Kidney (tissue), 14 donors: Measurements from ENCODE around the gene DLGAP1. TPM values are rescaled to one million over a fixed set of nuclear protein-coding genes. Genes with fewer than 3 reads are reported as not detected.

ENCODE experiments used
- DNase-seq, 5 donors: peaks; one replicate each; pipeline ENCODE4 v3.0.0-alpha.2; 2013 to 2020
- FAIRE-seq: peaks from 2 replicates; lab custom pipeline; 2012; peaks lifted over from hg19 to GRCh38; lab: Jason Lieb, UNC
- H3K27ac ChIP-seq, 2 donors: one replicate each; pipeline ENCODE4 v1.7.0; 2013; ENCODE audit warnings: low read depth in 2 of 2, low read length in 2 of 2, inconsistent platforms in 1 of 2
- H3K27me3 ChIP-seq: one replicate; pipeline ENCODE4 v1.7.1; 2013; ENCODE audit warnings: low read length, inconsistent platforms; ENCODE audit not compliant: control insufficient read depth, insufficient read depth
- H3K36me3 ChIP-seq, 3 donors: one replicate each; pipeline versions ENCODE4 v1.7.0 to v1.7.1; 2013; ENCODE audit warnings: low read length in 3 of 3, control low read depth in 1 of 3, inconsistent platforms in 1 of 3; ENCODE audit not compliant: insufficient read depth in 3 of 3, control insufficient read depth in 2 of 3
- H3K4me1 ChIP-seq, 3 donors: one replicate each; pipeline versions ENCODE4 v1.7.0 to v1.7.1; 2013; ENCODE audit warnings: low read length in 3 of 3, inconsistent platforms in 1 of 3, low read depth in 1 of 3; ENCODE audit not compliant: control insufficient read depth in 2 of 3, insufficient read depth in 2 of 3
- H3K4me3 ChIP-seq, 3 donors: one replicate each; pipeline versions ENCODE4 v1.7.0 to v1.8.1; 2013; ENCODE audit warnings: low read length in 3 of 3, control low read depth in 1 of 3, inconsistent platforms in 1 of 3
- H3K9ac ChIP-seq, 3 donors: one replicate each; pipeline versions ENCODE4 v1.7.0 to v1.7.1; 2013; ENCODE audit warnings: low read length in 3 of 3, control low read depth in 1 of 3, inconsistent platforms in 1 of 3
- H3K9me3 ChIP-seq, 3 donors: one replicate each; pipeline versions ENCODE4 v1.7.0 to v1.7.1; 2013; ENCODE audit warnings: low read length in 3 of 3, control low read depth in 1 of 3, inconsistent platforms in 1 of 3; ENCODE audit not compliant: control insufficient read depth in 2 of 3, insufficient read depth in 1 of 3
- intact Hi-C: fragments of 100-400 bp; cut with DNase I; formaldehyde crosslinking; loops from one replicate; pipeline ENCODE4 v1.11.1; 2022
- polyA plus RNA-seq: library from polyadenylated mRNA; stranded (reverse); fragments of 350-450 nt; fragmentation: Illumina TruSeq; extraction: RNeasy Lipid Tissue Mini Kit (QIAGEN cat#74804); gene quantifications from one replicate; pipeline ENCODE4 v1.2.3, GENCODE V29; 2014; ENCODE audit warnings: low read depth, low replicate concordance; ENCODE audit not compliant: insufficient read depth
- total RNA-seq: library from RNA; stranded (reverse); fragmentation: NEBNext Ultra II Directional; extraction: Animal tissue kit (Norgen Biotek cat#: 25700); gene quantifications from one replicate; pipeline ENCODE4 v1.2.1, GENCODE V29; 2021
- TF ChIP-seq, protein P1 (sequence below): IDR thresholded peaks from 3 replicates; pipeline ENCODE4 v1.5.1; 2012; ENCODE audit warnings: mild to moderate bottlenecking, moderate library complexity, borderline replicate concordance; ENCODE audit not compliant: insufficient read depth; ENCODE audit errors: extremely low read depth
- donor health status: control.
- donor health status: control.
- donor health status: control.
- donor health status: control.
- donor health status: control.
- donor health status: DM: yes; HTN: yes; CAD: no.
- donor health status: Normal renal cell carcinoma (clear cell type).

Gene DLGAP1
- total and polyA plus RNA-seq, 2 donors from 2014 or later: 1.2 to 32.8 TPM

DNA sequence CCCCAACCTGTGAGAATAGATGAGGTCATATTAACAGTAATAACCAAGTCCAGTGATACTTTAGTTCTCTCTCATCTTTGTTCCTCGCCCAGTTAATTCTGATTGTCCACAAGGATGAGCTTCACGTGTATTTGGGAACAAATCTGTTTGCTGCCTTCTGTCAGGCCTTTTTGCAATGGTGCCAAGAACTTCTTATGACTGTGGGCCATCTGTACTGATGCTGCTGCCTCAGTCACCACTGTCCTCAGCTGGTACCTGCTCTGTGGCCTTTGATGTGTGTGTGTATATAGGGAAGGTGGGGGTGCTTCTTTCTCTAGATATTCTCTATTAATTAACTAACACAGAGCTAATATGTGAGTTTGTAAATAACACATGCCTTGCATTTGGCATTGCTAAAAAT lies 612.3 kb downstream of the DLGAP1 start:
- TF ChIP-seq, protein P1, sequence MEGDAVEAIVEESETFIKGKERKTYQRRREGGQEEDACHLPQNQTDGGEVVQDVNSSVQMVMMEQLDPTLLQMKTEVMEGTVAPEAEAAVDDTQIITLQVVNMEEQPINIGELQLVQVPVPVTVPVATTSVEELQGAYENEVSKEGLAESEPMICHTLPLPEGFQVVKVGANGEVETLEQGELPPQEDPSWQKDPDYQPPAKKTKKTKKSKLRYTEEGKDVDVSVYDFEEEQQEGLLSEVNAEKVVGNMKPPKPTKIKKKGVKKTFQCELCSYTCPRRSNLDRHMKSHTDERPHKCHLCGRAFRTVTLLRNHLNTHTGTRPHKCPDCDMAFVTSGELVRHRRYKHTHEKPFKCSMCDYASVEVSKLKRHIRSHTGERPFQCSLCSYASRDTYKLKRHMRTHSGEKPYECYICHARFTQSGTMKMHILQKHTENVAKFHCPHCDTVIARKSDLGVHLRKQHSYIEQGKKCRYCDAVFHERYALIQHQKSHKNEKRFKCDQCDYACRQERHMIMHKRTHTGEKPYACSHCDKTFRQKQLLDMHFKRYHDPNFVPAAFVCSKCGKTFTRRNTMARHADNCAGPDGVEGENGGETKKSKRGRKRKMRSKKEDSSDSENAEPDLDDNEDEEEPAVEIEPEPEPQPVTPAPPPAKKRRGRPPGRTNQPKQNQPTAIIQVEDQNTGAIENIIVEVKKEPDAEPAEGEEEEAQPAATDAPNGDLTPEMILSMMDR: no peak
- H3K4me1 ChIP-seq: no peaks in the 10 kb centered on the region
- intact Hi-C loops: no loop called here
- no peaks in the 10 kb centered on the region for H3K27me3 ChIP-seq
- no peak for FAIRE-seq
- no peaks in the 10 kb centered on the region for H3K36me3 ChIP-seq
- no peak for DNase-seq
- H3K4me3 ChIP-seq: no peak overlapping the region
- no peak overlapping the region for H3K27ac ChIP-seq
- H3K9me3 ChIP-seq: no peaks in the 10 kb centered on the region
- no peak overlapping the region for H3K9ac ChIP-seq

DNA sequence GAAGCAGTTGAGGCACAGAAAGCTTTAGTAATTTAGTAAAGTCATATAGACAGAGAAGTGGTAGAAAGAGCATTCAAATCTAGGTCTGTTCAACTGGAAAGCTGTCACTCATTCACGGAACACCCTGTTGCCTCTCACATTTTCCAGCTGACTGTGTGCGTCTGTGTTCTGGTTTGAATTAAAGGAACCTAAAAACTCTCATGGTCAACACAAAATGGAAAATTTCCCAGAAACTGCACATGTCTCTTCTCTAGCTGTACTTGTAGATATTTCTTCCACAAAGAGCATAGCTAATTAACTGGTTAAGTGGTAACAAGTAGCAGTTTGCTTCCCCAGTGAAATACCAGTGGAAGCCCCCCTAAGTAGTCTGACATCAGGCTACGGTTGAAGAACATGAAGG lies 614.3 kb downstream of the DLGAP1 start:
- no peaks in the 10 kb centered on the region for H3K27me3 ChIP-seq
- no peaks in the 10 kb centered on the region for H3K9me3 ChIP-seq
- no peak overlapping the region for H3K9ac ChIP-seq
- H3K36me3 ChIP-seq: no peaks in the 10 kb centered on the region
- no peak overlapping the region for H3K27ac ChIP-seq
- H3K4me1 ChIP-seq: no peaks in the 10 kb centered on the region
- H3K4me3 ChIP-seq: no peak overlapping the region
- intact Hi-C loops: no loop called here
- no peak for FAIRE-seq
- TF ChIP-seq, protein P1: no peak
- no peak for DNase-seq

DNA sequence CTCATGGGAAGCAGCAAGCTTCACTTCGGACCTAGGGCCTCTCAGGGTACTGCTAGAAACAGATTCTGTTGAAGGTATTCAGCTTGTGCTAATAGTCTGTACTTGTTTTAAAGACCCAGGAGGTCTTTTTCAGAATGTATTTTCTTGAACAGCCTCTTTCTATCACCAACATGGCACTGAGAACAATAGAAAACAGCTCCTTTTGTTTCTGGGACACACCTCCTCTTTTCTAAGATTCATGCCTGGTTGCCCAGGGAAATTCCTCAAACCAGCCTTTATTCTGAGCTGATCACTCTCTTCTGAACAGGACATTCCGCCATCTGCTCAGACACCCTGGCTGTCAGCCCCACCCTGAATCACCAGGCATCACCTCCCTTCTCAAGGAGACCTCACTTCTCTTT lies 615.5 kb downstream of the DLGAP1 start:
- intact Hi-C loops: no loop called here
- Histone ChIP-seq H3K27ac (no peak overlapping the region), H3K36me3 (no peaks in the 10 kb centered on the region), H3K9me3 (no peaks in the 10 kb centered on the region), H3K4me3 (no peak overlapping the region), H3K4me1 (no peaks in the 10 kb centered on the region), H3K9ac (no peak overlapping the region), H3K27me3 (no peaks in the 10 kb centered on the region)
- TF ChIP-seq, protein P1: no peak
- FAIRE-seq (no peak), DNase-seq (no peak)

DNA sequence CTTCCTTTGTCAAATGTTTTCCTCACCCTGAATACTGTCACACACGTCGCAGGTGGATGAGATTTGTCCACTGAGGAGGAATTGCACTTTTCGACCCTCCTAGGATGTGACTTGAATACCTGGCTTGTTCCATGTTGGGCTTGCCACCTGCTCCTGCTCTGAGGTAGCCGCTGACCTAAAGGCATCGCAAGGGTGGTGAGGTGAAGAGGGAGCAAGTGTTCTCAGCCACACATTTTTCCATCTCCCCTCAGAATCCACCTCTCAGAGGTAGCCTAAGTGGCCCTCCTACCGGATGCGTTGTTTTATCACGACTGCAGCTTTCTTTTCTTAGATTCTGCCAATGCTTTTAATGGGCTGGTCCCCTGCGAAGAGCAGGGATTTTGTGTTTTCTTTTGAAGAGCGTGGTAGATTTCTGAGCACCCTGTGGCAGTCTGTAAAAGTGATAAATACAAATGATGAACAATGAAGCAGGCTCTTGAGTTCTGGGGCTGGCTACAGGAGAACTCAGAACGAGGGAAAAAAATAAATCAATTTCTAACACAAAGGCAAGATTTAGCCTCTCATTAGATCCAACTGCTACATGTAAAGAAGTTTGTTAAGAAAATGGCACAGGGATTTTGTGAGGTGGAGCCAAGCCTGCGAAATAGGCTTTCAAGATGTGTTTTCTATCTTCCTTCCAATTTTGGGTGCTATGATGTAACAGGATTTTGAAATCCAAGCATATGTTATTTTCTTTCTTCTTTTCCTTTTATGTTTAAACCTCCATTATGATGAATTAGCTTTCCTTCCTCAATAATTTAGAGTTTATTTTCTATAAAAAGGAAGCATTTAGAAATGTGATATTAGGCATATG lies 618.4 kb downstream of the DLGAP1 start:
- intact Hi-C loops: no loop called here
- Histone ChIP-seq H3K36me3 (no peaks in the 10 kb centered on the region), H3K27ac (no peak overlapping the region), H3K4me3 (no peak overlapping the region), H3K9ac (no peak overlapping the region), H3K4me1 (no peaks in the 10 kb centered on the region), H3K27me3 (no peaks in the 10 kb centered on the region), H3K9me3 (peaks cover 0 to 2% (median 0%) of the 10 kb centered on the region in 3 donors)
- no peak for FAIRE-seq
- TF ChIP-seq, protein P1: no peak
- DNase-seq: no peak
